Nephron (organoid): ENCODE results near the gene EIF2AK2.
"Not testable (repeated sequence)": the region's sequence is repeated elsewhere in the genome, so short reads cannot be mapped to it uniquely, and the experiment has no call there.

Source experiments
- H3K27ac Mint-ChIP-seq, 3 experiments: 2 replicates each; pipeline ENCODE4 v1.8.0; 2020; ENCODE audit warnings: mixed read lengths in 3 of 3, mild to moderate bottlenecking in 2 of 3, moderate library complexity in 1 of 3
- H3K27me3 Mint-ChIP-seq: 2 replicates; pipeline ENCODE4 v1.8.0; 2021; ENCODE audit warnings: low read depth, mild to moderate bottlenecking, moderate library complexity, mixed read lengths
- H3K36me3 Mint-ChIP-seq: 2 replicates; pipeline ENCODE4 v1.8.0; 2020; ENCODE audit warnings: low read depth, mixed read lengths
- H3K4me1 Mint-ChIP-seq: 2 replicates; pipeline ENCODE4 v1.8.0; 2020; ENCODE audit warnings: mixed read lengths
- H3K4me3 Mint-ChIP-seq, 3 experiments: 2 replicates each; pipeline ENCODE4 v1.8.0; 2020; ENCODE audit warnings: mild to moderate bottlenecking in 3 of 3, mixed read lengths in 3 of 3, moderate library complexity in 2 of 3
- H3K9me3 Mint-ChIP-seq: 2 replicates; pipeline ENCODE4 v1.8.0; 2020; ENCODE audit warnings: mixed read lengths
- TF ChIP-seq, protein P1 (sequence below), 3 experiments: fragments of 200-600 bp; sonication (generic); IDR thresholded peaks; one replicate each; pipeline ENCODE4 v1.5.0; 2021; ENCODE audit warnings: antibody characterized with exemption in 3 of 3; ENCODE audit not compliant: unreplicated experiment in 3 of 3

EIF2AK2 gene

GRCh38 chr2:37156857-37157714 is at the start of gene EIF2AK2:
Gene EIF2AK2 (minus strand): TSS chr2:37156980. CDS start chr2:37147806, 9,174 bp downstream.
- Mint-ChIP-seq H3K27ac (peak within 1 kb of the TSS; percentile 98 to 99 (median 98)), H3K4me3 (peak within 1 kb of the TSS; percentile 95 to 97 (median 96)), H3K27me3 (peaks cover 4% of the 10 kb centered on the region), H3K4me1 (peaks cover 7% of the 10 kb centered on the region), H3K9me3 (peaks cover 15% of the 10 kb centered on the region), H3K36me3 (peaks cover 31% of the 10 kb centered on the region)
- TF ChIP-seq, protein P1, sequence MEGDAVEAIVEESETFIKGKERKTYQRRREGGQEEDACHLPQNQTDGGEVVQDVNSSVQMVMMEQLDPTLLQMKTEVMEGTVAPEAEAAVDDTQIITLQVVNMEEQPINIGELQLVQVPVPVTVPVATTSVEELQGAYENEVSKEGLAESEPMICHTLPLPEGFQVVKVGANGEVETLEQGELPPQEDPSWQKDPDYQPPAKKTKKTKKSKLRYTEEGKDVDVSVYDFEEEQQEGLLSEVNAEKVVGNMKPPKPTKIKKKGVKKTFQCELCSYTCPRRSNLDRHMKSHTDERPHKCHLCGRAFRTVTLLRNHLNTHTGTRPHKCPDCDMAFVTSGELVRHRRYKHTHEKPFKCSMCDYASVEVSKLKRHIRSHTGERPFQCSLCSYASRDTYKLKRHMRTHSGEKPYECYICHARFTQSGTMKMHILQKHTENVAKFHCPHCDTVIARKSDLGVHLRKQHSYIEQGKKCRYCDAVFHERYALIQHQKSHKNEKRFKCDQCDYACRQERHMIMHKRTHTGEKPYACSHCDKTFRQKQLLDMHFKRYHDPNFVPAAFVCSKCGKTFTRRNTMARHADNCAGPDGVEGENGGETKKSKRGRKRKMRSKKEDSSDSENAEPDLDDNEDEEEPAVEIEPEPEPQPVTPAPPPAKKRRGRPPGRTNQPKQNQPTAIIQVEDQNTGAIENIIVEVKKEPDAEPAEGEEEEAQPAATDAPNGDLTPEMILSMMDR (IDR thresholded peaks at IDR 0.05; ENCODE audit: unreplicated experiment in 3 of 3), result no peak

- H3K4me3 Mint-ChIP-seq, result no peak overlapping the region
- H3K4me1 Mint-ChIP-seq, result no peaks in the 10 kb centered on the region
- TF ChIP-seq, protein P1 (IDR thresholded peaks at IDR 0.05; ENCODE audit: unreplicated experiment in 3 of 3), result no peak
Observed at GRCh38 chr2:37205689-37206341, 49.0 kb upstream of the EIF2AK2 start.

DNA sequence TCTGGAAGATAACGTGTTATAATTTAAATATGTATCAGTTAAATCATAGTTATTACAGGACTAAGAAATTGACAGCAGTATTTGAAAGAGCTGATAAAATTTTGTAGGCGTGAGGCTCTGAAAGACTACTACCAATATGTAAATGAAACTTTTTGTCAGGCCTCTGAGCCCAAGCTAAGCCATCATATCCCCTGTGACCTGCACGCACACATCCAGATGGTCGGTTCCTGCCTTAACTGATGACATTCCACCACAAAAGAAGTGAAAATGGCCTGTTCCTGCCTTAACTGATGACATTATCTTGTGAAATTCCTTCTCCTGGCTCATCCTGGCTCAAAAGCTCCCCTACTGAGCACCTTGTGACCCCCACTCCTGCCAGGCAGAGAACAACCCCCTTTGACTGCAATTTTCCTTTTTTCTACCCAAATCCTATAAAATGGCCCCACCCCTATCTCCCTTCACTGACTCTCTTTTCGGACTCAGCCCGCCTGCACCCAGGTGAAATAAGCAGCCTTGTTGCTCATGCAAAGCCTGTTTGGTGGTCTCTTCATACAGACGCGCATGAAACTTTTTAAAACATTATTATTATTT is 48.4 kb upstream of the EIF2AK2 start:
- not testable (repeated sequence) for H3K27ac Mint-ChIP-seq, H3K4me1 Mint-ChIP-seq, H3K4me3 Mint-ChIP-seq, H3K27me3 Mint-ChIP-seq
- Mint-ChIP-seq H3K9me3 (peaks cover 42% of the 10 kb centered on the region), H3K36me3 (peaks cover 89% of the 10 kb centered on the region)

More at GRCh38 chr2:37205689-37206341, 49.0 kb upstream of the EIF2AK2 start:
- Mint-ChIP-seq H3K27ac (no peak overlapping the region), H3K36me3 (peaks cover 92% of the 10 kb centered on the region), H3K27me3 (no peaks in the 10 kb centered on the region), H3K9me3 (peaks cover 42% of the 10 kb centered on the region)

DNA sequence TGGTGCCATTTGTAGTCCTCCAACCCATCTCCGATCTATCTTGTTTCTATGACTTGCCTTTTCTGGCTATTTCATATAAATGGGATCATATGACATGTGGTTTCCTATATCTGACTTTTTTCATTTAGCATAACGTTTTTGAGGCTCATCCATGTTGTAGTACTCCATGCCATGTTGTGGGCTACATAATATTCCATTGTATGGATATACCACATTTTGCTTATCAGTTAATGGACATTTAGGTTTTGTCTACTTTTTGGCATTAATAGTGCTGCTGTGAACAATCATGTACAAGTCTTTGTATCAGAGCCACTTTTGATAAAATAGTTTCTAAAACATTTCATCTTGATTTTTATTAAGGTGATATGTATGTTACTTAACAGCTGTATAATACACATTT is 46.9 kb upstream of the EIF2AK2 start:
- peaks cover 75% of the 10 kb centered on the region for H3K36me3 Mint-ChIP-seq
- no peaks in the 10 kb centered on the region for H3K4me1 Mint-ChIP-seq

GRCh38 chr2:37201766-37202165 is 45.0 kb upstream of the EIF2AK2 start:
- Mint-ChIP-seq H3K4me1 (no peaks in the 10 kb centered on the region), H3K36me3 (peaks cover 55% of the 10 kb centered on the region)

More for the DNA sequence above, 46.9 kb upstream of the EIF2AK2 start:
- TF ChIP-seq, protein P1 (IDR thresholded peaks at IDR 0.05; ENCODE audit: unreplicated experiment in 3 of 3), result no peak
- no peak overlapping the region for H3K27ac Mint-ChIP-seq
- H3K27me3 Mint-ChIP-seq, result no peaks in the 10 kb centered on the region
- H3K4me3 Mint-ChIP-seq, result no peak overlapping the region
- peaks cover 34% of the 10 kb centered on the region for H3K9me3 Mint-ChIP-seq

More at GRCh38 chr2:37201766-37202165, 45.0 kb upstream of the EIF2AK2 start:
- Mint-ChIP-seq H3K27ac (no peak overlapping the region), H3K9me3 (peaks cover 17% of the 10 kb centered on the region), H3K27me3 (no peaks in the 10 kb centered on the region), H3K4me3 (no peak overlapping the region)
- TF ChIP-seq, protein P1 (IDR thresholded peaks at IDR 0.05; ENCODE audit: unreplicated experiment in 3 of 3), result no peak
